ENCODE data around the gene CHFR. TPM values are rescaled to one million over a fixed set of nuclear protein-coding genes. Genes with fewer than 3 reads are reported as not detected.

CHFR gene
- total RNA-seq, 1 donor from 2014 or later, result 74.1 TPM

DNA sequence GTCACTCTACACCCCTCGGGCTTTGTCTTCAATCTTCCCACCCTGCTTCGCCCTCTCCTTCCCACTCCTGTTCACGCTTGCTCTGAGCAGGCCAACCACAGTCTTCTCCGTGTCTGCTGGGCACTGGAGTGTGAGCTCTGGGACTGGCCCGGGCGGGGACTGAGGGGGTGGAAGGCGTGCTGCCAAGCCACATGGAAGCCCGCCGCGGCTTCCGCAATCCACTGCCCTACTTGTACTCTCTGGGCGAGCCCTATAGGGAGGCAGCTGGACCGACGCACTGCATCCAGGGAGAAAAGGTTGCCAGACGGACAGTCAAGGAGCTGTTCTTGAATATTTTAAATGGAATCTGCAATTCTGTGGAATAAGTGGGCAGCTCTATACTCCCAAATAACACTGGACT, 83.5 kb downstream of the CHFR start:
- Mint-ChIP-seq H3K36me3 (ENCODE audit: low read depth, unreplicated experiment) (peaks cover 55% of the 10 kb centered on the region), H3K27me3 (ENCODE audit: unreplicated experiment) (peaks cover 2% of the 10 kb centered on the region), H3K4me1 (ENCODE audit: unreplicated experiment) (no peaks in the 10 kb centered on the region), H3K4me3 (ENCODE audit: unreplicated experiment) (no peak overlapping the region), H3K27ac (ENCODE audit: unreplicated experiment) (no peak overlapping the region), H3K9me3 (ENCODE audit: unreplicated experiment) (no peaks in the 10 kb centered on the region)
- no peak for TF ChIP-seq CTCF (IDR thresholded peaks at IDR 0.05; ENCODE audit: unreplicated experiment)
- DNase-seq (ENCODE audit: low spot score), result no peak

- Mint-ChIP-seq H3K9me3 (ENCODE audit: unreplicated experiment) (no peaks in the 10 kb centered on the region), H3K36me3 (ENCODE audit: low read depth, unreplicated experiment) (peaks cover 47% of the 10 kb centered on the region), H3K27me3 (ENCODE audit: unreplicated experiment) (peaks cover 2% of the 10 kb centered on the region), H3K4me1 (ENCODE audit: unreplicated experiment) (no peaks in the 10 kb centered on the region), H3K4me3 (ENCODE audit: unreplicated experiment) (peak overlapping the region; percentile 81), H3K27ac (ENCODE audit: unreplicated experiment) (no peak overlapping the region)
- DNase-seq (ENCODE audit: low spot score), result no peak
- no peak for TF ChIP-seq CTCF (IDR thresholded peaks at IDR 0.05; ENCODE audit: unreplicated experiment)
Measured at GRCh38 chr12:132803125-132803524, 84.3 kb downstream of the CHFR start.

GRCh38 chr12:132801741-132802140, 85.7 kb downstream of the CHFR start:
- no peak for DNase-seq (ENCODE audit: low spot score)
- TF ChIP-seq CTCF (IDR thresholded peaks at IDR 0.05; ENCODE audit: unreplicated experiment), result no peak
- Mint-ChIP-seq H3K36me3 (ENCODE audit: low read depth, unreplicated experiment) (peaks cover 47% of the 10 kb centered on the region), H3K4me1 (ENCODE audit: unreplicated experiment) (no peaks in the 10 kb centered on the region), H3K9me3 (ENCODE audit: unreplicated experiment) (no peaks in the 10 kb centered on the region), H3K27ac (ENCODE audit: unreplicated experiment) (no peak overlapping the region), H3K27me3 (ENCODE audit: unreplicated experiment) (peaks cover 2% of the 10 kb centered on the region), H3K4me3 (ENCODE audit: unreplicated experiment) (no peak overlapping the region)

GRCh38 chr12:132798836-132799235, 88.6 kb downstream of the CHFR start:
- no peak for DNase-seq (ENCODE audit: low spot score)
- Mint-ChIP-seq H3K4me3 (ENCODE audit: unreplicated experiment) (no peak overlapping the region), H3K4me1 (ENCODE audit: unreplicated experiment) (no peaks in the 10 kb centered on the region), H3K27ac (ENCODE audit: unreplicated experiment) (no peak overlapping the region), H3K27me3 (ENCODE audit: unreplicated experiment) (peaks cover 2% of the 10 kb centered on the region), H3K36me3 (ENCODE audit: low read depth, unreplicated experiment) (peaks cover 38% of the 10 kb centered on the region), H3K9me3 (ENCODE audit: unreplicated experiment) (no peaks in the 10 kb centered on the region)
- TF ChIP-seq CTCF (IDR thresholded peaks at IDR 0.05; ENCODE audit: unreplicated experiment), result no peak

- no peak for TF ChIP-seq CTCF (IDR thresholded peaks at IDR 0.05; ENCODE audit: unreplicated experiment)
- no peaks in the 10 kb centered on the region for H3K9me3 Mint-ChIP-seq (ENCODE audit: unreplicated experiment)
- no peak overlapping the region for H3K27ac Mint-ChIP-seq (ENCODE audit: unreplicated experiment)
- no peak overlapping the region for H3K4me3 Mint-ChIP-seq (ENCODE audit: unreplicated experiment)
- peaks cover 36% of the 10 kb centered on the region for H3K36me3 Mint-ChIP-seq (ENCODE audit: low read depth, unreplicated experiment)
- no peak for DNase-seq (ENCODE audit: low spot score)
- H3K4me1 Mint-ChIP-seq (ENCODE audit: unreplicated experiment), result no peaks in the 10 kb centered on the region
- H3K27me3 Mint-ChIP-seq (ENCODE audit: unreplicated experiment), result peaks cover 2% of the 10 kb centered on the region
Measured at GRCh38 chr12:132797820-132798570, 89.4 kb downstream of the CHFR start.

All from endothelial cell (in vitro differentiated cells).